Muscle of arm (tissue), 14 donors: ENCODE data around the gene KRTAP9-8. TPM values are rescaled to one million over a fixed set of nuclear protein-coding genes. Genes with fewer than 3 reads are reported as not detected.
"Not testable (repeated sequence)": the region's sequence is repeated elsewhere in the genome, so short reads cannot be mapped to it uniquely, and the experiment has no call there.

ENCODE experiments used
- DNase-seq: peaks from one replicate; pipeline ENCODE4 v3.0.0-alpha.2; 2013
- long read RNA-seq, 11 donors: transcript quantifications; one replicate each; lab custom pipeline, GENCODE V29; 2026
- polyA plus RNA-seq, 12 donors: library from polyadenylated mRNA; unstranded; fragments of 120-200 nt; gene quantifications; one replicate each; pipeline ENCODE4 v1.2.1, GENCODE V29; 2013; ENCODE audit not compliant: insufficient read length in 12 of 12

KRTAP9-8 gene, protein sequence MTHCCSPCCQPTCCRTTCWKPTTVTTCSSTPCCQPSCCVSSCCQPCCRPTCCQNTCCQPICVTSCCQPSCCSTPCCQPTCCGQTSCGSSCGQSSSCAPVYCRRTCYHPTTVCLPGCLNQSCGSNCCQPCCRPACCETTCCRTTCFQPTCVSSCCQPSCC
- polyA plus RNA-seq, result not detected
- long read RNA-seq, donor 1, result 0 reads
- long read RNA-seq, donor 2, result 0 reads
- long read RNA-seq, donor 3, result 0 reads
- long read RNA-seq, donor 4, result 0 reads
- long read RNA-seq, donor 5, result 0 reads
- long read RNA-seq, donor 6, result 0 reads
- long read RNA-seq, donor 7, result 0 reads
- long read RNA-seq, donor 8, result 0 reads
- long read RNA-seq, donor 9, result 0 reads
- long read RNA-seq, donor 10, result 0 reads
- long read RNA-seq, donor 11, result 0 reads

DNA sequence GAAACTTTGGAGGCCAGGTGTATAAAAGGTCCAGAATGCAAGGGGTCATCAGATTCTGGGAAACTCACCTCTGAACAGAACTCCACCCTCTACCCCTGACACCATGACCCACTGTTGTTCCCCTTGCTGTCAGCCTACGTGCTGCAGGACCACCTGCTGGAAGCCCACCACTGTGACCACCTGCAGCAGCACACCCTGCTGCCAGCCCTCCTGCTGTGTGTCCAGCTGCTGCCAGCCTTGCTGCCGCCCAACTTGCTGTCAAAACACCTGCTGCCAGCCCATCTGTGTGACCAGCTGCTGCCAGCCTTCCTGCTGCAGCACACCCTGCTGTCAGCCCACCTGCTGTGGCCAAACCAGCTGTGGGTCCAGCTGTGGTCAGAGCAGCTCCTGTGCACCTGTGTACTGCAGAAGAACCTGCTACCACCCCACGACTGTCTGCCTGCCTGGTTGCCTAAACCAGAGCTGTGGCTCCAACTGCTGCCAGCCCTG, at the start of gene KRTAP9-8:
Gene KRTAP9-8 (plus strand): TSS at position 51 of the 489 bp plus-strand sequence. CDS start 53 bp downstream, at position 104.
- DNase-seq, result not testable (repeated sequence)

DNA sequence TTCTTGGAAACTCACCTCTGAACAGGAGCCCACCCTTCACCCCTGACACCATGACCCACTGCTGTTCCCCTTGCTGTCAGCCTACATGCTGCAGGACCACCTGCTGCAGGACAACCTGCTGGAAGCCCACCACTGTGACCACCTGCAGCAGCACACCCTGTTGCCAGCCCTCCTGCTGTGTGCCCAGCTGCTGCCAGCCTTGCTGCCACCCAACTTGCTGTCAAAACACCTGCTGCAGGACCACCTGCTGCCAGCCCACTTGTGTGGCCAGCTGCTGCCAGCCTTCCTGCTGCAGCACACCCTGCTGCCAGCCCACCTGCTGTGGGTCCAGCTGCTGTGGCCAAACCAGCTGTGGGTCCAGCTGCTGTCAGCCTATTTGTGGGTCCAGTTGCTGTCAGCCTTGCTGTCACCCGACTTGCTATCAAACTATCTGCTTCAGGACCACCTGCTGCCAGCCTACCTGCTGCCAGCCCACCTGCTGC, 47.9 kb upstream of the KRTAP9-8 start, which contains the start of gene KRTAP9-1:
Gene KRTAP9-1 (plus strand): TSS at position 51 of the 482 bp plus-strand sequence. CDS start 0 bp downstream, at position 51.
- DNase-seq, result not testable (repeated sequence)

DNA sequence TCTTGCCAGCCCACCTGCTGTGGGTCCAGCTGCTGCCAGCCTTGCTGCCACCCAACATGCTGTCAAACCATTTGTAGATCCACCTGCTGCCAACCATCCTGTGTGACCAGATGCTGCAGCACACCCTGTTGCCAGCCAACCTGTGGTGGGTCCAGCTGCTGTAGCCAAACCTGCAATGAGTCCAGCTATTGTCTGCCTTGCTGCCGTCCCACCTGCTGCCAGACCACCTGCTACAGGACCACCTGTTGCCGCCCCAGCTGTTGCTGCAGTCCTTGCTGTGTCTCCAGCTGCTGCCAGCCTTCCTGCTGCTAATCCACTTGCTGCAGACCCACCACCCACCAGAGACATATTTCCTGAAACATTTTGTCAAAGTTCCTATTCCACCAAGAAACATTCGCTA, 47.5 kb upstream of the KRTAP9-8 start:
- no peak for DNase-seq

DNA sequence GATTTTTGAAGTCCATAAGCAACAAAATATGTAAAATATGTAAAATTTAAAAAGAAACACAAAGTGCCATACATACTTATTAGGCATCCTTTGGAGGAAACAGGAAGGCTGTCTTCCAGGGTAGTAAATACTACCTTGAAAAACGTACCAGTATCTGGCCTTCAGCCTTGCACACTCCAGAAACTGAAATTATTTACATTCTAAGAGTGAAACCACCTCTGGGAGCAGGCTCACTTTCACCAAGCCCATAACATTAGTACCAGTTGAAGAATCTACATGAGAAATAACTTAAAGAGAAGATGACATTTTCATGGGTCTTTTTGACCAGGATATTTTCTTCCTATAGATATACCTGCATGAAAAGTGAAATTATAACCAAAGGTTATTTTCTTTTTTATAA, 41.7 kb upstream of the KRTAP9-8 start:
- no peak for DNase-seq

DNA sequence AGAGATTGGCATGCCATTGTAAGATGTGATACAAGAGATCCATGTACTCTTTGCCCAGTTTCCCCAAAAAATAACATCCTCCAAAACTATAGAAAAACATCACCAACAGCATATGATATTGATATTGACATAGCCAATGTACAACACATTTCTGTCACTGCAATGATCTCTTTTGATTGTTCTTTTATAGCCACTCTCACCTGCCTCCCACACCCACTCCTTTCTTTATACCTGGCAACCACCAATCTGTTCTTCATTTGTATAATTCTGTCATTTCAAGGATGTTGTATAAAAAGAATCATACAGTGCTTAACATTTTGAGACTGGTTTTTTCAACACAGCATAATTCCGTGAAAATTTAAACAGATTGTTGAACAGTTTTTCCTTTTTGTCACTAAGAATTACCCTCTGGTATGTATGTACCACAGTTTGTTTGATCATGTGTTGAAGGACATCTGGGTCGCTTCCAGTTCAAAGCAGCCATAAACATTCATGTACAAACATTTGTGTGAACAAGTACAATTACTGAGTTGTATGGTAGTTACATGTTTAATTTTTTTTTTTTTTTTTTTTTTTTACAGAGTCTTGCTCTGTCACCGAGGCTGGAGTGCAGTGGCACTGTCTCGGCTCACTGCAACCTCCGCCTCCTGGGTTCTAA, 38.2 kb upstream of the KRTAP9-8 start:
- DNase-seq, result no peak

DNA sequence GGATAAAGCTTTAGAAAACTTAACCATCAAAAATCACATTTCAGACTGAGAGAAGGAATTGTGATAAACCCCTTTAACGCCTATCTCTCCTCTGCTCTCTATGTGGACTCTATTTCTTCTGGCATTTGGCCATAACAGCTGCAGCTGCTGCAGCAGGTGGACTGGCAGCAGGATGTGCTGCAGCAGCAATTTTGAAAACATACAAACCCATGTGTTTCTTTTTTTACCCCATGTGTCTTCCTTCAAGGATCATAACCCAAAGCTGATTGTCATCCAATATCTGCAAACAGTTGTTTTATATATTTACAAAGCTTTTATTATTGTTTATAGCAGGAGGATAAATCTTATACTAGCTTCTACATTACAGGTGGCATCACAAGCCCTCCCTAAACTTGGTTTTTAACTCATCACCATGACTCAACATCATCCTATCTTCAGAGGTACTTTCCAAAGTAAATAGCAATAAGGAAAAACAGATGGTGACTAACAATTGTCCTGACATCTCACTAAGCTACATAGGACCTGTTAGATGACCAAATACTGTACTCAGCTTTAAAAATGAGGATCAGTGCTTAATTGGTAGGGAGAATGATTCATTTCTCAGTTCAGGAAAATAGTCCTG, 25.8 kb upstream of the KRTAP9-8 start:
- peak; percentile 1 for DNase-seq

DNA sequence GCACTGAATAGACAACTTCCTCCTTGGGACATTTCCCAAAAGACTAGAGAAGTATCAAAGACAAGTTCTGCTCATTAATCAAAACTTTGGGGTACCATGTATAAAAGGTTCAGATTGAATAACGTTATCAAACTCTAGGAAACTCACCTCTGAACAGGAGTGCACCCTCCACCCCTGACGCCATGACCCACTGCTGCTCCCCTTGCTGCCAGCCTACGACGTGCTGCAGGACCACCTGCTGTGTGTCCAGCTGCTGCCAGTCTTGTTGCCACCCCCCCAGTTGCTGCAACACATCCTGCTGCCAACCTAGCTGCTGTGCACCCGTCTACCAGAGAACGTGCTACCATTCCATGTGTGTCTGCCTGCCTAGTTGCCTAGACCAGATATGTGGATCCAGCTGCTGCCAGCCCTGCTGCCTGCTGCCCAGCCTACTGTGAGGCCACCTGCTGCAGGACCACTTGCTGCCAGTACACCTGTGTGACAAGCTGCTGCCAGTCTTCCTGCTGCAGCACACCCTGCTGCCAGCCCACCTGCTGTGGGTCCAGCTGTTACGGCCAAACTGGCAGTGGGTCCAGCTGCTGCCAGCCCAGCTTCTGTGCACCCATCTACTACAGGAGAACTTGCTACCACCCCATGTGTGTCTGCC, 25.2 kb upstream of the KRTAP9-8 start:
- DNase-seq, result peak; percentile 1

DNA sequence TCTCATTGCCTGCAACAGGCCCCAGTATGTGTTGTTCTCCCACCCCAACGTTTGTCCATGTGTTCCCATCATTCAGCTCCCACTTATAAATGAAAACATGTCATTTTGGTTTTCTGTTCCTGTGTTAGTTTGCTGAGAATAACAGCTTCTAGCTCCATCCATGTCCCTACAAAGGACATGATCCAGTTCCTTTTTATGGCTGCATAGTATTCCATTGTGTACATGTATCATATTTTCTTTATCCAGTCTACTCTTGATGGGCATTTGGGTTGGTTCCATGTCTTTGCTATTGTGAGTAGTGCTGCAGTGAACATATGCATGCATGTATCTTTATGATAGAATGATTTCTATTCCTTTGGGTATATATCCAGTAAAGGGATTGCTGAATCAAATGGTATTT, 22.1 kb upstream of the KRTAP9-8 start:
- DNase-seq, result no peak

DNA sequence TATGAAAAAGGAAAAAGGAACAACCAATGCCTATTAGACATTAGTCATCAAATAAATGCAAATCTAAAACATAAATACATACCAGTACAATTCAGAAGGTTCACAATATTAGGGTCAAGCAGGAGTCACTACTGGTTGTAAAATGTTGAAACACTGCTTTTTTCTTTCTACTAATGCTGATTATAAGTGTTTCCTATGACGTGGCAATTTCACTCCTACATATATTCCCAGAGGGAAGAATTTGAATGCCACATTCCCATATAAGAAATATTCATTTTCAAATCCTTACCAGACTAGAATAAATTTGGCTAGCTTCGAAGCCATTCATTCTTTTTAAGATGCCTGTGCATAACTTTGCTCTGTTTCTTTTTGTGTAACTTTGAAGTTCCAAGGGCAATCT, 14.0 kb upstream of the KRTAP9-8 start:
- DNase-seq, result no peak

DNA sequence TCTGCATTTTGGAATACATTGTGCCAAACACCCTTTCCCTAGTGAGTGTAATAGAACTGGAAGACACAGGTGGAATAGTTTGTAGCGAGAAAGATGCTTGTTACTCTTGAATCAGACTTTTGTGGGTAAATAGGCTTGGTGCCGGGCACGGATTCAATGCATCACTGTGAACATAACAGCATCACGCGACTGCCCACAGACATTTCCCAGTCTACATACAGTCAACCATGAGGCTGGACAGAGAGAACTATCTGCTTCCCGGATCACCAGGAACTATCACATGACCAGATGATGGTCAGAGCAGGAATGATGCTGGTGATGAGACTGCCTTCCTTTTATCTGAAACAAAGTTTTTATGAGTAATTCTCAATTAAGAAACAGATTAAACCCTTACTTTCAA, 11.7 kb upstream of the KRTAP9-8 start:
- DNase-seq, result no peak

DNA sequence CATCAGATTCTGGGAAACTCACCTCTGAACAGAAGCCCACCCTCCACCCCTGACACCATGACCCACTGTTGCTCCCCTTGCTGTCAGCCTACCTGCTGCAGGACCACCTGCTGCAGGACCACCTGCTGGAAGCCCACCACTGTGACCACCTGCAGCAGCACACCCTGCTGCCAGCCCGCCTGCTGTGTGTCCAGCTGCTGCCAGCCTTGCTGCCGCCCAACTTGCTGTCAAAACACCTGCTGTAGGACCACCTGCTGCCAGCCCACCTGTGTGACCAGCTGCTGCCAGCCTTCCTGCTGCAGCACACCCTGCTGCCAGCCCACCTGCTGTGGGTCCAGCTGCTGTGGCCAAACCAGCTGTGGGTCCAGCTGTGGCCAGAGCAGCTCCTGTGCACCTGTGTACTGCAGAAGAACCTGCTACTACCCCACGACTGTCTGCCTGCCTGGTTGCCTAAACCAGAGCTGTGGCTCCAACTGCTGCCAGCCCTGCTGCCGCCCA, 11.2 kb upstream of the KRTAP9-8 start, which contains the start of gene KRTAP9-2:
Gene KRTAP9-2 (plus strand): TSS at position 51 of the 498 bp plus-strand sequence. CDS start 7 bp downstream, at position 58.
- not testable (repeated sequence) for DNase-seq

DNA sequence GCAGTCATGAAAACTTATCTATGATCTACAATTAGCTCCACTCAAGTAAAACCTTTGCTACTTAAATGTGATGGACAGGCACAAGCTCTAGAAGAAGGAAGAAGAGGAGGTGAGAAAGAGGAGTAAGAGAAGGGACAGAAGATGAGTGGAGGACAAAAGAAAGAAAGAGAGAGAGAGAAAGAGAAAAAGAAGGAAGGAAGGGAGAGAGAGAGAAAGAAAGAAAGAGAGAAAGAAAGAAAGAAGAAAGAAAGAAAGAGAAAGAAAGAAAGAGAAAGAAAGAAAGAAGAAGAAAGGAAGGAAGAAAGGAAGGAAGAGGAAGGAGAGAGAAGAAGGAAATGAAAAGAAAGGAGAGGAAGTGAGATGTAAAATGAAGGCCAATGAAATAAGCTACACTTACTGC, 7.7 kb upstream of the KRTAP9-8 start:
- no peak for DNase-seq

DNA sequence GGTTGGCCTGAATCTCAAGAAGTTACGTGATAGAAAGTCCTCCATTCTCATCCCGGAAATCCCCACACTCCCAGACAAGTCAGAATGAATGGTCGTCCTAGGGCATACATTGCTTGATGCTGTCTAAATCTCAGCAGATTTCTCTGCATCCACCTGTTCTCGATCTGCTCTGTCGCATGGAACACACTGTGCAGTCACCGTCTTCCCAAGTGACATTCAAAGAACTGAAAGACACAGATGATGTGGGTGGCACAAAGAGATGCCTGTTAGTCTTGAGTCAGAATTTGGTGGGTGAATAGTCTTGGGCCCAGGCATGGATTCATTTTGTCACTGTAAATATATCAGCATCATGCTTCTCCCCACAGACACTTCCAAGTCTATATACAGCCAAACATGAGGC, 6.1 kb upstream of the KRTAP9-8 start:
- DNase-seq, result no peak

DNA sequence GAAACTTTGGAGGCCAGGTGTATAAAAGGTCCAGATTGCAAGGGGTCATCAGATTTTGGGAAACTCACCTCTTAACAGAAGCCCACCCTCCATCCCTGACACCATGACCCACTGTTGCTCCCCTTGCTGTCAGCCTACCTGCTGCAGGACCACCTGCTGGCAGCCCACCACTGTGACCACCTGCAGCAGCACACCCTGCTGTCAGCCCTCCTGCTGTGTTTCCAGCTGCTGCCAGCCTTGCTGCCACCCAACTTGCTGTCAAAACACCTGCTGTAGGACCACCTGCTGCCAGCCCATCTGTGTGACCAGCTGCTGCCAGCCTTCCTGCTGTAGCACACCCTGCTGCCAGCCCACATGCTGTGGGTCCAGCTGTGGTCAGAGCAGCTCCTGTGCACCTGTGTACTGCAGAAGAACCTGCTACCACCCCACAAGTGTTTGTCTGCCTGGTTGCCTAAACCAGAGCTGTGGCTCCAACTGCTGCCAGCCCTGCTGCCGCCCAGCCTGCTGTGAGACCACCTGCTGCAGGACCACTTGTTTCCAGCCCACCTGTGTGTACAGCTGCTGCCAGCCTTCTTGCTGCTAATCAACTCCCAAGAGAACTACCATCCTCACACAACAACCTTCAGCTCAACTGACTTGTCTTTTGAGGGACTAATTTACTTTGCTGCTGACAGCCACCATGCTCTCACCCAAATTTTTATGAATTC, 5.2 kb upstream of the KRTAP9-8 start, which contains the start of gene KRTAP9-3:
Gene KRTAP9-3 (plus strand): TSS at position 51 of the 707 bp plus-strand sequence. CDS start 53 bp downstream, at position 104.
- not testable (repeated sequence) for DNase-seq

DNA sequence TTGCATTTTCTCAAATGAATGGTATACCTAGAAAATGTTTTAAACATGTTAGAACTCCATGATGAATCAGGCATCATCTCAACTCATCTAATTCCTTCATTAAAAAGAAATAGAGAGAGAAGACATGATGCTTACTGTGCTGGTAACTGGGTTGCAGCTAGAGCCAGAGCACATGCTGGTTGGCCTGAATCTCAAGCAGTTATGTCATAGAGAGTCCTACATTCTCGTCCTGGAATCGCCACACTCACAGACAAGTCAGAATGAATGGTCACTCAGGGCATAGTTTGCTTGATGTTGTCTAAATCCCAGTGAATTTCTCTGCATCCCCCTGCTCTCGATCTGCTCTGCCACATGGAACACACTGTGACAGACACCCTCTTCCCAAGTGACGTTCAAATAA, 683 bp upstream of the KRTAP9-8 start:
- DNase-seq, result not testable (repeated sequence)

DNA sequence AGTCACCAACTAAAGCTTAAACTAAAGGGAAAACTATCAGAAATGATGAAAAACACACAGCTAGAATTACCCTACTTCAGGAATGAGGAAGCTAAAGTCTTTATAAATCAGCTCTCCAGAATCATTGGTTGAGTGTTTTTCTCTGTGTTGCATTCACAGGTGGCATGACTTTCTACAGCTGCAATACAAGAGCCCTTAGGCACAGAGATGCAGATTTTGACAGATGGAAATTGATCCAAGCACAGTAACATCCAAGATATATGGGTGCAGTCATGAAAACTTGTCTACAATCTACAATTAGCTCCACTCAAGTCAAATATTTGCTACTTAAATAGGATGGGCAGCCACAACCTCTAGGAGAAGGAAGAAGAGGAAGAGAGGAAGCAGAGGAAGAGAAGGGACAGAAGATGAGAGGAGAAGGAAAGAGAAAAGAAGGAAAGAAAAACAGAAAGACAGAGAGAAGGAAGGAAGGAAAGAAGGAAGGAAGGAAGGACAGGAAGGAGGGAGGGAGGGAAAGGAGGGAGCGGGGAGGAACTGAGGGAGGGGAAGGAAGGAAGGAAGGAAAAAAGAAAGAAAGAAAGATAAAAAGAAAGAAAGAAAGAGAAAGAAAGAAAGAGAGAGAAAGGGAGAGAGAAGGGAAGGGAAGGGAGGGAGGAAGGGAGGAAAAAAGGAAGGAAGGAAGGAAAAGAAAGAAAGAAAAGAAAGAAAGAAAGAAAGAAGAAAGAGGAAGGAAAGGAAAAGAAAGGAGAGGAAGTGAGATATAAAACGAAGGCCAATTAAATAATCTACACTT, 9.4 kb downstream of the KRTAP9-8 start:
- not testable (repeated sequence) for DNase-seq

DNA sequence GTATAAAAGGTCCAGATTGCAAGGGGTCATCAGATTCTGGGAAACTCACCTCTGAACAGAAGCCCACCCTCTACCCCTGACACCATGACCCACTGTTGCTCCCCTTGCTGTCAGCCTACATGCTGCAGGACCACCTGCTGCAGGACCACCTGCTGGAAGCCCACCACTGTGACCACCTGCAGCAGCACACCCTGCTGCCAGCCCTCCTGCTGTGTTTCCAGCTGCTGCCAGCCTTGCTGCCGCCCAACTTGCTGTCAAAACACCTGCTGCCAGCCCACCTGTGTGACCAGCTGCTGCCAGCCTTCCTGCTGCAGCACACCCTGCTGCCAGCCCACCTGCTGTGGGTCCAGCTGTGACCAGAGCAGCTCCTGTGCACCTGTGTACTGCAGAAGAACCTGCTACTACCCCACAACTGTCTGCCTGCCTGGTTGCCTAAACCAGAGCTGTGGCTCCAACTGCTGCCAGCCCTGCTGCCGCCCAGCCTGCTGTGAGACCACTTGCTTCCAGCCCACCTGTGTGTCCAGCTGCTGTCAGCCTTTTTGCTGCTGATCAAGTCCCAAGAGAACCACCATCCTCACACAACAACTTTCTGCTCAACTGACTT, 11.9 kb downstream of the KRTAP9-8 start, which contains the start of gene KRTAP9-4:
Gene KRTAP9-4 (plus strand): TSS at position 51 of the 604 bp plus-strand sequence. CDS start 34 bp downstream, at position 85.
- DNase-seq, result not testable (repeated sequence)

DNA sequence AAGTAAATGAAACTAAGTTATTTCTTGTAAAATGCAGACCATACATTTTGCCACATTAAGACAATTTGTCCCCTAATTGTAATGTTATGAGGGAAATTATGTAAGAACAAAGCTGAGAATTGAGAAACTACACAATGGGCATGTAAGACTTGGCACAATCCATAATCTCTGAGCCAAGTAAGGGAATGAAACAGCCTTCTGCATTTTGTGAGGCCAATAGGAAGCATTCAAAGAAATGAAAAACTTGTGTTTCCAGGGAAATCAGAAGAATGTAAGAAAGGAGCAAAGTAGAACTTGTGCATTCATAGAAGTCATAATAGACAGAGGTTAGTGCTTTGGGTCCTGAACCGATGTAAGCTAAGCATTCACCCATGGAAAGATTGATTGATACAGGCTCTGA, 13.5 kb downstream of the KRTAP9-8 start:
- DNase-seq, result no peak

DNA sequence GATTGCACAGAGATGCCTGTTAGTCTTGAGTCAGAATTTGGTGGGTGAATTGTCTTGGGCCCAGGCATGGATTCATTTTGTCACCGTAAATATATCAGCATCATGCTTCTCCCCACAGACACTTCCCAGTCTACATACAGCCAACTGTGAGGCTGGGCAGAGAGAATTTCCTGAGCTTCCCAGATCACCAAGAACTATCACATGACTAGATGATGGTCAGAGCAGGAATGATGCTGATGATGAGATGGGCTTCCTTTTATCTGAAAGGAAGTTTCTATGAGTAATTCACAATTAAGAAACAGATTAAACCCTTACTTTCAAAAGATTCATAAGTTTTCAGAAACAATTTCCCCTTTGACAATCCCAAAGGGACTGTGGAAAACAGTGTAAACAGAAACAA, 17.1 kb downstream of the KRTAP9-8 start:
- no peak for DNase-seq
